ENCODE data around the gene ATP8A2. TPM values are rescaled to one million over a fixed set of nuclear protein-coding genes. Genes with fewer than 3 reads are reported as not detected.
"Not testable (repeated sequence)": the region's sequence is repeated elsewhere in the genome, so short reads cannot be mapped to it uniquely, and the experiment has no call there.

Gene ATP8A2
- polyA plus RNA-seq, 6 donors from 2014 or later: 0.03 TPM; not detected in 5

DNA sequence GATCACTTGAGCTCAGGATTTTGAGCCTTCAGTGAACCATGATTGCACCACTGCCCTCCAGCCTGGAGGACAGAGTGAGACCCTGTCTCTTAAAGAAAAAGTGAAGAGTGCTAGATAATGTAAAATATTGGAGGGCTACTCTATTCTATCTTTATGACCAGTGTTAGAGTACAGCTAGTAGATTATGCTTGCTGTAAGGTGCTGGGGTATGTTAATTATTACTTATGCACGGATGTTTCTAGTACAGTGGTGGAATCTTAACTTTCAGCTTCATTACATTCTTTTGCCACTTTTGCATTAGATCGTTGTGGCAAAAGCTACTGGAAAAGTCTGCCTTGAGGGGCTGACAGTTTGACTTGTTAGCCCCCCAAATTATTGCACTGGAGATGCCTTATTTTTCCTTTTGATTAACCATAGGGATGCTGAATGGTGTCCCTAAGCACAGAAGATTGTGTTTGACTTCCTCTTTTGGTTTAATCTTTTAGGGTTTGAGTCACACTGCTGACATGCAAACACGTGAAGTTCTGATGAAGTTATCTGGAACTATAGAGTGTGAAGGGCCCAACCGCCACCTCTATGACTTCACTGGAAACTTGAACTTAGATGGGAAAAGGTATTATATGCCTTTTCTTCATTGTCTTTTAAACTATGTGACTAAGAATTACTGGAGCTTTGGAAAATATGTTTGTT is 169.8 kb downstream of the ATP8A2 start:
- Mint-ChIP-seq H3K4me1 (no peaks in the 10 kb centered on the region), H3K27ac (no peak overlapping the region), H3K27me3 (peaks cover 12 to 15% (median 13%) of the 10 kb centered on the region in 3 donors), H3K36me3 (peaks cover 0 to 8% of the 10 kb centered on the region in 2 donors), H3K9me3 (peaks cover 0 to 11% (median 2%) of the 10 kb centered on the region in 7 donors), H3K4me3 (no peak overlapping the region)
- no peak for ATAC-seq (ENCODE audit: low read depth in 2 of 2)
- DNase-seq: no peak

DNA sequence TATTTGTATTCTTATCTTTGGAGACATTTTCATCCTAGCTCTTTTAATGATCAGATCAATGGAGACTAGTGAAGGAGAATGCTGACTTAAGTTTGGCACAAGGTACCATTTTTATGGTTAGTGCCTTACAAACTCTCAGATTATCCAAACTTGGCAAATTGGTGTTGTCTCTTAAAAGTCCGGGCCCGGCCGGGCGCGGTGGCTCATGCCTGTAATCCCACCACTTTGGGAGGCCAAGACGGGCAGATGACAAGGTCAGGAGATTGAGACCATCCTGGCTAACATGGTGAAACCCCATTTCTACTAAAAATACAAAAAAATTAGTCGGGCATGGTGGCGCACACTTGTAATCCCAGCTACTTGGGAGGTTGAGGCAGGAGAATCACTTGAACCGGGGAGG is 177.2 kb downstream of the ATP8A2 start:
- not testable (repeated sequence) for DNase-seq; H3K27ac Mint-ChIP-seq; ATAC-seq (ENCODE audit: low read depth in 2 of 2); H3K36me3 Mint-ChIP-seq; H3K4me3 Mint-ChIP-seq; H3K4me1 Mint-ChIP-seq
- H3K9me3 Mint-ChIP-seq: peaks cover 0 to 11% (median 2%) of the 10 kb centered on the region in 7 donors
- H3K27me3 Mint-ChIP-seq: peaks cover 20 to 25% (median 22%) of the 10 kb centered on the region in 3 donors

DNA sequence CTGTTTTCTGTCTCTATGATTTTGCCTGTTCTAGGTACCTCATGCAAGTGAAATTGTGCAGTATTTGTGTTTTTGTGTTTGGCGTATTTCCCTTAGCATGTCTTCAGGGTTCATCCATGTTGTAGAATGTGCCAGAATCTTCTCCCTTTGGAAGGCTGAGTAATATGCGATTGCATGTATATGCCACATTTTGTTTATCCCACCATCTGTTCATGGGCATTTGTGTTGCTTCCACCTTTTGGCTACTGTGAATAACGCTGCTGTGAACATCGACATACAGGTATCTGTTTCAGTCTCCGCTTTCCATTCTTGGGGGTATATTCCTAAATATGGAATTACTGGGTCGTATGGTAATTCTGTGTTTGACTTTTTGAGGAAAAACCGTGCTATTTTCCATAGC is 190.0 kb downstream of the ATP8A2 start:
- Mint-ChIP-seq H3K4me3 (no peak overlapping the region), H3K27ac (no peak overlapping the region), H3K27me3 (peaks cover 10 to 22% (median 18%) of the 10 kb centered on the region in 3 donors), H3K4me1 (no peaks in the 10 kb centered on the region), H3K9me3 (no peaks in the 10 kb centered on the region), H3K36me3 (no peaks in the 10 kb centered on the region)
- ATAC-seq (ENCODE audit: low read depth in 2 of 2): no peak
- no peak for DNase-seq

DNA sequence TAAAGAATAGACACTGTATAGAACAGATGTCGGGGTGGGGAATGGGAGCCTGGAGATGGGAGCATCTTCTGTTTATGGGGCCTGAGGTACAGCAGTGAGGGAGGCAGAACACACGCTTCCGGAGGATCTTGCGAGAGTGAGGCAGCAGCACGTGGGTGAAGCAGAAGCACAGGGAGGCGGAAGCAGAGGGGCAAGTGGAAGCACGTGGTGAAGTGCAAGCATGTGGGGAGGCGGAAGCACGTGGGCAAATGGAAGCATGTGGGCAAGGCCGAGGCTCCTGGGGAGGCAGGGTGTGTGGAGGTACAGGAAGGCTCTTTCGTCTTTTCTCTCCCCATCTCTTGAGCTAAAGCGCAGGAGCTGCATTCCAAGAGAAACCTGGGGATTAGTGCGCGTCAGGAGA is 198.4 kb downstream of the ATP8A2 start:
- H3K4me1 Mint-ChIP-seq: no peaks in the 10 kb centered on the region
- no peak overlapping the region for H3K4me3 Mint-ChIP-seq
- no peak for DNase-seq
- peaks cover 0 to 1% (median 0%) of the 10 kb centered on the region in 7 donors for H3K9me3 Mint-ChIP-seq
- peak overlapping the region in 1 of 6 donors; percentile 9 for H3K27ac Mint-ChIP-seq
- no peaks in the 10 kb centered on the region for H3K36me3 Mint-ChIP-seq
- peaks cover 19 to 41% (median 32%) of the 10 kb centered on the region in 3 donors for H3K27me3 Mint-ChIP-seq
- ATAC-seq (ENCODE audit: low read depth in 2 of 2): no peak

DNA sequence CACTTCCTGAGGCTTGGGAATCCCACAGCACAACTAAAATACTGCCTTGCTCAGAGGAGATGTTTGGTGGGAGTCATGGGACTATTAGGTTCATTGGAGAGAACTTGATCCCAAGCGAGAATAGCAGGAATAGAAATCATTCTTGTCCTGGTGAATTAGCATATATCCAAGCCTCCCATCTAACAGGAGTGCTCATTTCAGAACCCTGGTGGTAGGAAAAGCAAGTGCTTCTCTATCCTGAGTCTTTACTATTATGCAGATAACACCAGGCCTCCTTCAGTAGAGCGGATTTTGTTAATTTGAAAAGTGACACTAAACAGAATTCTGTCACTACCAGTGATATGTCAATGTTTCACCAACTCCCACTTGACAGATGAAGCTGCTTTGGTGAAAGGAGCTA is 199.5 kb downstream of the ATP8A2 start:
- DNase-seq (no peak), ATAC-seq (ENCODE audit: low read depth in 2 of 2) (no peak)
- H3K9me3 Mint-ChIP-seq: peaks cover 0 to 2% (median 0%) of the 10 kb centered on the region in 7 donors
- H3K4me3 Mint-ChIP-seq: no peak overlapping the region
- peaks cover 29 to 46% (median 40%) of the 10 kb centered on the region in 3 donors for H3K27me3 Mint-ChIP-seq
- no peaks in the 10 kb centered on the region for H3K36me3 Mint-ChIP-seq
- H3K27ac Mint-ChIP-seq: no peak overlapping the region
- no peaks in the 10 kb centered on the region for H3K4me1 Mint-ChIP-seq

DNA sequence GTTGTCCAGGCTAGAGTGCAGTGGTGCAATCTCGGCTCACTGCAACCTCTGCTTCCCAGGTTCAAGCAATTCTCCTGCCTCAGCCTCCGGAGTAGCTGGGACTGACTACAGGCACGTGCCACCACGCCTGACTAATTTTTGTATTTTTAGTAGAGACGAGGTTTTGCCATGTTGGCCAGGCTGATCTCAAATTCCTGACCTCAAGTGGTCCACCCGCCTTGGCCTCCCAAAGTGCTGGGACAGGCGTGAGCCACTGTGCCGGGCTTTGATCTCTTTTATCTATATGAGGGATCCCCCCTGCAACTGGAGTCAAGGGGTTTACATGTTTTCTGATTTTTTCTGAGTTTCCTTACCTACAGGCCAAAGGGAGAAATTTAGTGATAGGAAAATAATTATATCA is 200.4 kb downstream of the ATP8A2 start:
- H3K36me3 Mint-ChIP-seq; H3K4me1 Mint-ChIP-seq; DNase-seq; H3K4me3 Mint-ChIP-seq; H3K9me3 Mint-ChIP-seq; ATAC-seq (ENCODE audit: low read depth in 2 of 2): not testable (repeated sequence)
- Mint-ChIP-seq H3K27me3 (peaks cover 38 to 47% (median 40%) of the 10 kb centered on the region in 3 donors), H3K27ac (peak overlapping the region in 1 of 6 donors; percentile 23)

DNA sequence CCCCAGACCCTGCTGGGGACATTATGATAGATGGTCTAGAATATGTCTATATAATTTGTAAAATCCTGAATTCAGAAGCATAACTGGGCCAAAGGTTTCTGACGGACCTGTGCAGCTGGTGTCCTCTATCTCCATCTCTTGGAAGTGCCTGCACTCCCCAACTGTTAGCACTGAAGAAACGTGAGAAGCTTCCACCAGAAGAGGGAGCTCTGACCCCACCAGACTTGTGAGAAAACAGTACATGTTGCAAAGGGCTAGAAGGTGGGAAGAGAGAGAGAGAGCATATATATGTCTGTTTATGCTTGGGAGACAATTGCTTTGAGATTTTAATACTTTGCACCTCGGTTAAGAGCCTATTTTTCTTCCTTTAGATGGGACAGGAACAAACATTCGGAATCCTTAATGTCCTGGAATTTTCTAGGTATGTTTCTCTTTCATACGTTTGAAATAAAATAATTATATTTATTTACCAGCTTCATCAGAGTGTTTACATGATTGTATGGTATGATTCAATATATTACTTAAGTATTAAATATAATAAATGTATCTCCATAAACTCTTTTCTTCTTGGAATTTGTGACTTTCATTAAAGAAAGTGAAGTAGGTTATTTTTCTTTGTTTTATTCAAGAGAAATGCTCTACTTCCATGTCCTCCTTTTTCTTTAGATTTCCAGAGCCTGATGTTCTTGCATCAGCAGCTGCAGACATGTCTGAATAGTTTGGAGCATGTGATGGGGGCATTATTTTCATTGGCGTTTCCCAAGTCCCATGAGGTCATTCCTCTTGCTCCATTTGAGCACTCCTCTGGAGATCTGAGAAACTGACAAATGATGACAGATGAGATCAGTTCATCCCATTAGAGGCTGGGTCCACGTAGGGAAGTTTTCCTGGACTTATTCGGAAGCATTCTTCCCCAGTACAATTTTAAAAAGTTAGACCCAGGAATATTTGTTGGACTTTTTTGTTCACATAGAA is 202.9 kb downstream of the ATP8A2 start:
- Mint-ChIP-seq H3K9me3 (peaks cover 0 to 2% (median 0%) of the 10 kb centered on the region in 7 donors), H3K36me3 (no peaks in the 10 kb centered on the region), H3K27ac (no peak overlapping the region), H3K27me3 (peaks cover 34 to 43% (median 38%) of the 10 kb centered on the region in 3 donors), H3K4me1 (no peaks in the 10 kb centered on the region), H3K4me3 (no peak overlapping the region)
- DNase-seq (peak; percentile 37), ATAC-seq (ENCODE audit: low read depth in 2 of 2) (no peak)

DNA sequence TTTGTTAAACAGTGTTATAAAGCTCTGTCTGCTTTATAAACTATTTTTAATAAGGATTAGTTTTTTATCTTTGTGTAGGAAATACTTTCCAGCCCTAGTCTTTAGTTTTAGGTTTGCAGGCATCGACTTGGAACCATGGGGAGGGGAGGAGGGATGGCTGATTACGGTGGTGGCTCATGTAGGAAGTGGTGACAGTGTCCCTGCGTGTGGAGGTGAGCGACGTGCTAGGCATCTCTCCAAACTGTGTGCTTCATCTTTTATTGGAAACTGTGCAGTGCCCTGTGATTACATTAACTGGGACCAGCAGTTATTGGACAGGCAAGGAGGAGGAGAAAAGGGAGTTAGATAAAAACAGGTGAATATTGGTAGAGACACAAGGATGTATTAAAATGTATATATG is 203.8 kb downstream of the ATP8A2 start:
- no peaks in the 10 kb centered on the region for H3K36me3 Mint-ChIP-seq
- DNase-seq (no peak), ATAC-seq (ENCODE audit: low read depth in 2 of 2) (no peak)
- peaks cover 0 to 2% (median 0%) of the 10 kb centered on the region in 7 donors for H3K9me3 Mint-ChIP-seq
- H3K4me3 Mint-ChIP-seq: no peak overlapping the region
- no peak overlapping the region for H3K27ac Mint-ChIP-seq
- H3K27me3 Mint-ChIP-seq: peaks cover 28 to 34% (median 33%) of the 10 kb centered on the region in 3 donors
- H3K4me1 Mint-ChIP-seq: no peaks in the 10 kb centered on the region

DNA sequence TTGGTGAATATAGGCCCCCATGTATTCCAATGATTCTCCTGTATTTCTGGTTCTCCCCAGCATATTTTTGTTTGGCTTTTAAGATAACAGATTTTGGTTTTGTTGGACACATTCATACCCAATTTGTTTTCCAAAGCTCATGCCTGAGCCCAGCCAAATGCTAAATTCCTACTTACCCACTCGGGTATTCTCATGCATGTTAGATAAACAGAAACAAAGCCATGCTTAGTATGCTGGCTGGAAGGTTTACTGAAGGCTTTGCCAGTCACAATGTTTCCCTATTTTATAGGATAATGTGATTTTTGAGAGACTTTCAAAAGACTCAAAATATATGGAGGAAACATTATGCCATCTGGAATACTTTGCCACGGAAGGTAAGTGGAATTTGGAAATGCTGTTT is 206.8 kb downstream of the ATP8A2 start:
- H3K4me1 Mint-ChIP-seq: no peaks in the 10 kb centered on the region
- H3K27ac Mint-ChIP-seq: no peak overlapping the region
- H3K9me3 Mint-ChIP-seq: peaks cover 0 to 2% (median 0%) of the 10 kb centered on the region in 7 donors
- DNase-seq (no peak), ATAC-seq (ENCODE audit: low read depth in 2 of 2) (no peak)
- H3K27me3 Mint-ChIP-seq: peaks cover 23 to 29% (median 26%) of the 10 kb centered on the region in 3 donors
- no peaks in the 10 kb centered on the region for H3K36me3 Mint-ChIP-seq
- H3K4me3 Mint-ChIP-seq: no peak overlapping the region

DNA sequence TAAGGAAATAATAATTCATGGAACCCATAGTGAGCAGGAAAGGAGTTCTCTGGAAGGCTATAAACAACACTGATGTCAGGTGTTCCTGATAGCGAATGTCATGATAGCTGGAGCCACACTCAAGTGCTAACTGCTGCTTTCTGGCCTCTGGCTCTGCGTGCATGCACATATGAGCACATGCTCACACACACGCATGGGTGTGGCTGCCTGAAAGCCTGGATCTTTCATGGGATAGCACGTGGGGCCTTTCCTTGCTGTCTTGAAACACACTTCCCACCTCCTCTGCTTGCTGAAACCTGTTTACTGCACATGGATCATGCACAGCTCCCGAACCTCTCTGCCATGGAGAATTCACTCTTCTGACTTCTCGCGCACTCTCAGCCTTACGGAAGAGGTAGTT is 207.4 kb downstream of the ATP8A2 start:
- no peak for DNase-seq
- H3K9me3 Mint-ChIP-seq: peaks cover 0 to 2% (median 0%) of the 10 kb centered on the region in 7 donors
- no peak overlapping the region for H3K27ac Mint-ChIP-seq
- H3K4me1 Mint-ChIP-seq: no peaks in the 10 kb centered on the region
- ATAC-seq (ENCODE audit: low read depth in 2 of 2): no peak
- H3K36me3 Mint-ChIP-seq: no peaks in the 10 kb centered on the region
- H3K4me3 Mint-ChIP-seq: no peak overlapping the region
- H3K27me3 Mint-ChIP-seq: peaks cover 24 to 33% (median 25%) of the 10 kb centered on the region in 3 donors

DNA sequence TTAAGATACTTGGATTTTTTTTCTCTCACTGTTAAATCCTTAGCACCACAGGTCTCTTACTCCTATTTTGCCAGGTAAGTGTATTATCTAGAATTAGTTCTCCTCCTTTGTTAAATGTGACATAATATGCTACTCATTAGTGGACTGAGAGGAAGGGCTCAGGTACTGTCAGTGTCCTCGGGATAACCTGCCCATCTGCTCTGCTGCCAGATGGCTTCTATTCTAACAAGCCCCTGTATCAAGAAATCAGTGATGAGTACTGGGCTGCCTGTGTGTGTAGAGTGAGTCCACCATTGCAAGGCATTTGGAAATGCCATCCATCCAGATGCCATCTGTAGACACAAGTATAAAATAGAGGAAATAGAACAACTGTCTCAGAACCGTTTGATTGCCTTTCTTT is 209.6 kb downstream of the ATP8A2 start:
- peaks cover 20 to 33% (median 25%) of the 10 kb centered on the region in 3 donors for H3K27me3 Mint-ChIP-seq
- H3K4me1 Mint-ChIP-seq: no peaks in the 10 kb centered on the region
- no peaks in the 10 kb centered on the region for H3K36me3 Mint-ChIP-seq
- H3K4me3 Mint-ChIP-seq: no peak overlapping the region
- ATAC-seq (ENCODE audit: low read depth in 2 of 2): no peak
- no peak overlapping the region for H3K27ac Mint-ChIP-seq
- DNase-seq: no peak
- H3K9me3 Mint-ChIP-seq: no peaks in the 10 kb centered on the region

DNA sequence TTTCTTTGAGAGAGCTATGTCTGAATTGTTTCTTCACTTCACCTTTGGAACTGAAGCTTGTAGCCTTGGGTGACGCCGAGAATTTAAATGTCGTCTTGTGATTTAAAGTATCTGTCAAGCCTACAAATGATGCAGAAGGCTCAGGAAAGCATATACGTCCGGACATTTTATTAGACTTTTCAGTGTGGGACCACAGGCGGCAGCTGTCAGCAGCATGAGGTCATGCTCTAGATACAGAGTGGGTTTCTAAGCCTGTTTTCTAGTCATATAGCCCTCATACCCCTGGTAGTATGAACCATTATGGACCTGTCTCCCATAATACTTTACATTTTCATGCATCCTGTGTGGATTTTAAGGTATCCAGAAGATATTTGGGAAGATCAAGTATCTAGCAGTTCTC is 212.3 kb downstream of the ATP8A2 start:
- Mint-ChIP-seq H3K9me3 (no peaks in the 10 kb centered on the region), H3K4me1 (no peaks in the 10 kb centered on the region), H3K27ac (no peak overlapping the region), H3K4me3 (no peak overlapping the region), H3K36me3 (no peaks in the 10 kb centered on the region), H3K27me3 (peaks cover 8 to 26% (median 25%) of the 10 kb centered on the region in 3 donors)
- no peak for ATAC-seq (ENCODE audit: low read depth in 2 of 2)
- DNase-seq: no peak

DNA sequence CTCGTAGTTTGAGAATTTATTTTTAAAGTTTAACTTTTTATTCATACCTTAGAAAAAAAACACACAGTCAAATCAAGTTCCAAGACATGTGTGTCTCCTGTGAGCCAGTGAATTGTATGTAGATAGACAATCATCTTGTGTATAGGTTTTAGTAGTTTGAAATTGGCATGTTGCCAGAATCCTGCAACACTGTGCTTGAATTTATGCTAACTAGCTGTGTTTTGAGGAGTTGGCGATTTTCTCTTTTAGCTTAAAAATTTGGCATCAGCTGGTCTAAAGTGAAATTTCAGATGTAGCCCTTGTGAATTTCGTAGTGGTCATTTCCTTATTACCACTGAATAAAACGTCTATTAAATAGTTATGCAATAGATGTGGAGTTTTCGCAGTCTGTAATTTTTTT is 213.2 kb downstream of the ATP8A2 start:
- no peaks in the 10 kb centered on the region for H3K9me3 Mint-ChIP-seq
- H3K27me3 Mint-ChIP-seq: peaks cover 8 to 29% (median 20%) of the 10 kb centered on the region in 3 donors
- ATAC-seq (ENCODE audit: low read depth in 2 of 2): no peak
- no peak for DNase-seq
- H3K4me3 Mint-ChIP-seq: no peak overlapping the region
- no peaks in the 10 kb centered on the region for H3K36me3 Mint-ChIP-seq
- no peaks in the 10 kb centered on the region for H3K4me1 Mint-ChIP-seq
- H3K27ac Mint-ChIP-seq: no peak overlapping the region

Data from naive B cell (primary cell).